GM19395 (cell line): Measurements from ENCODE around the gene UVRAG.
"Not testable (repeated sequence)": the region's sequence is repeated elsewhere in the genome, so short reads cannot be mapped to it uniquely, and the experiment has no call there.

Source experiments
- ATAC-seq: cut with Tn5 transposase; IDR thresholded peaks from one replicate; pipeline ENCODE4 v1.9.1; 2021; ENCODE audit warnings: mild to moderate bottlenecking, moderate library complexity; ENCODE audit not compliant: unreplicated experiment

Gene UVRAG

DNA sequence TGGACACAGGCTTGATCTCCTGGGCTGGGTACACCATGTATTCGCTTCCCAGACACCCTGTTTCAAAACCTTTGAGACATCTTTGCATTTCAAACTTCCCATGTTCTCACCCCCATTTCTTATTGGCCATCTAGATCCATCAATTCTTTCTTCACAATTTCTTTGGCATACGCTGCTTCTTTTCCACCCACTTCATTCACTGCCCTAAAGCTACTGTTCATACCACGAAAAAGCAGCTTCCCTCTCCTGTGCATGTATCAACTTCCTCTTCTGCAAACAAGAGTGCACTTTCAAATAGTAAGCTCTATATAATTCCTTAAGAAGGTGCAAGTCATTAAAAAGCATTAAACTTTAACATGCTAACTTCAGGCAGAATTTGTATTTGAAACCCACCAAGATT lies 21.4 kb downstream of the UVRAG start:
- no peak for ATAC-seq

DNA sequence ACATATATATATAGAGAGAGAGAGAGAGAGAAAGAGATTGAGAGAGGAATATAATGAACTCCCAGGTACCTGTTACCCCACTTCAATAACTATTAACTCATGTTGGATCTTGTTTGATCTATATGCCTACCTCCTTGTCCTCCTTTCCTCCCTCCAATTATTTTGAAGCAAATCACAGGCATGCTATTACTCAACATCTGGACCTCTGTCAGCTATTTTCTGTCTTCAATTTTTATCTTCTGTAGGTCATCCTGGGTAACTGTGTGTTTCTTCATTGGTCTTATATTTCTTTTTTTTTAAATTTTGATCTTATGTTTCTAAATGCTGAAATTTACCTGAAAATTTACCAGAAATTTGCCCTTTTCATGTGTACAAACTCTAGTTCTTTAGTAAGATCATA lies 24.8 kb downstream of the UVRAG start:
- ATAC-seq: no peak

DNA sequence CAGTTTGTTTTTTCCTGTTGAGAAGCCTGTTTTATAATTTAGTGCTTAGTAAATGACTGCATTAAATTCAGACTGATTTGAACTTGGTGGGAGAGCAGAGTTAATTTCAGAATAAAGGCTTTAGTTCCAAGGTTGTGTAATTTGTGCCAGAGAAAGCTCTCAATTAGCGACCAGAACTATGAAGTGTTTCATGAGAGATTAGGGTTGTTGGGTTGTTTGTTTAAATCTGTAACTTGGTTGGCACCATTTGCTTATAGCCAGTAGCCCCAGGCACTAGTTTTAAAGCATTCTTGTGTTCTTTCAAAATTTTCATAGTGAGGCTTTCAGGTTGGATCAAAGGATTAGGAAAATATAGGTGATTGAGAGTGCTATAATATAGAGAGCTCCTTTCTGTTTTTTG lies 25.5 kb downstream of the UVRAG start:
- ATAC-seq: no peak

DNA sequence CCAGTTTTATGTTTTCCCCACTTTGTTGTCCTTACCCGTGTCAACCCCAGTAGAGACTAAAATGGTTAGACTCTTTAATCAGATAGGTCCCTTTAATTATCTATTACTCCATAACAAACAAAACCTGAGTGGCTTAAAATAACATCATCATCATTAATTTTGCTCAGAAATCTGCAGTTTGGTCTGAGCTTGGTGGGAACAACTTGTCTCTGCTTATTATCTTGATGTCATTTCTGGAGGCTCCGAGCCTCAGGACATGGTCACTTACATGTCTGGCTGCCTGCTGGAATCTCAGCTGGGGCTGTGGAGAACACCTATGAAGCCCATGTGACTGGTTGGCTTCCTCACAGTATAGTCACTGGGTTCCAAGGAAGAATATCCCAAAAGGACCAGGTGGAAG lies 26.7 kb downstream of the UVRAG start:
- ATAC-seq: no peak

DNA sequence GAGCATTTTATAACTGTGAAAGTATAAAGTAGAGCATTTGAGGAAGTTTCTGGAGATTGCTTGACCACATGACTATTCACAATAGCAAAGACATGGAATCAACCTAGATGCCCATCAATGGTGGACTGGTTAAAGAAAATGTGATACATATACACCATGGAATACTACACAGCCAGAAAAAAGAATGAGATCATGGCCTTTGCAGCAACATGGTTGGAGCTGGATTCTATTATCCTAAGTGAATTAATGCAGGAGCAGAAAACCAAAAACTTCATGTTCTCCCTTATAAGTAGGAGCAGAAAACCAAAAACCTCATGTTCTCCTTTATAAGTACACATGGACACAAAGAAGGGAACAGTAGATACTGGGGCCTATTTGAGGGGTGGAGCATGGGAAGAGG lies 30.3 kb downstream of the UVRAG start:
- ATAC-seq: no peak

DNA sequence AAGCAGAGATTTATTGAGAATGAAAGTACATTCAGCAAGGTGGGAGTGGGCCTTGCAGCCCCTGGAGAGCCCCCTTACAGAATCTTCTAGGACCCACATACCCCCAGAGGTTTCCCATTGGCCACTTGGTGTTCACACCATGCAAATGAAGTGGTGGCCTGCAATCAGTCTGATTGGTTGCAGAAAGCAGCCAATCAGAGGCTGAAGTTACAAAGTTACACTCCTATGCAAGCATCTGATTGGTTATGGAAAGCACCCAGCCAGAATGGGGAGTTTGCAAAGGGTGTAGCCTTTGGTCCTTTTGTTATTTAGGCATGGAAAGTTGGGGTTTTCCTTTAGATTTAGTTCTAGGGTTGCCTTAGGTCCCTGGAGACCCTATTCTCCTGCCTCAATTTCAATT lies 34.9 kb downstream of the UVRAG start:
- no peak for ATAC-seq

DNA sequence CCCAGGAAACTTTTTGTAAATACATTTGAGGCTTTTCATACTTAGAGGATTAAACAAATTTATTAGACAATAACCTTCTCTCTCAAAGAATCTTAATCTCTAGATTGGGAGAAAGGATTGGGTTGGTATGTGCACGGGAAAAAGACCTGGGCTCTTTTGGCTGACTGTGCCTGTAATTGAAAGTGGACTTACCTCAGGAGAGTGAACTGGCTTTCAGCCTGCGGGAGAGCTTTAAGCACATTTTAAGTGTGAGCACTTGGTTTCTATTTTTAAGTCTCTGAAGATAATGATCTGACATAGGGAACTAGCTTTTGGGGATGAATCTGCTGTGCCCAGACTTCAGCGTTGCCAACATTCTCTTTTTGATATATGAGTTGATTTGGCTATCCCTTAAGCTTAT lies 35.8 kb downstream of the UVRAG start:
- ATAC-seq: no peak

DNA sequence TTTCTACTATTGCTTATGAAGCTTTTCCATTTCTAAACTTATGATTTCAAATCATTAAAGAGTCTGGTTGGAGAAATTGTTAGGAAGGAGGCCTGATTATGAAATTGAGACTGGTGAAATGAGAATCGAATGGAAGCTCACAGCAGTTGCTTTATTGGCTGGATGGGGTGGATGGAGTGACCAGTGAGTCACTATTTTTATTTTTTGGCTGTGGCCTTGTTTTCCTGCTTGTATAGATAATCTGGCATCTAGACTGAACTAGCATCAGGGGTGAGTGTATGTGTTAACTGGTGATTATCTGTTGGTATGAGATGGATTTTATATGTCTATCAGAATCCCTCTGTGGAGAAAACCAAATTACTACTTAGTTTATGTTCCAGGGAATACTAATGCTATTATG lies 36.2 kb downstream of the UVRAG start:
- no peak for ATAC-seq

DNA sequence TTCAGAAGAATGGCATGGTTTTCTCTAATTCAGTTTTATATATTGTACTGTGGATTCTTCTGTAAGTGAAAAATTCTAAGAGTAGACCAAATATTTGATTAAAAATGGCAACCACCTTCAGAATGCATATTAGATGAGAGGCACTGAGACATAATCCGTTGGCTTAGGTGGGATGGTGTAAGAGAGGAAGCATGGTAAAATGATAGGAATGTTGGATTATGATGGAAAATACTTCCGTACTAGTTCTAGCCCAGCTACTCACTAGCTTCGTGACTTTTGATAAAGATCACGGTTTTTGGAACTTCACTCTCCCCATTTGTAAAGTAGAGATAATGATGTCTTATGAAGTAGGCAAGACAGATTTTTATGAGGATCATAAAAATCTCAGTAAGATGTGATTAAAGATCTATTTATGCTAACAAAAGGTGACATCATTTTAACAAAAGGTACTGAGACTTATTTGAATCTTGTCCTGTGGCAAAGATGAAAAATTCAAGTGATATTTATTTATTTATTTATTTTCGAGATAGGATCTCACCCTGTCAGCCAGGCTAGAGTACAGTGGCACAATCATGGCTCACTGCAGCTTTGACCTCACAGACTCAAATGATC lies 37.5 kb downstream of the UVRAG start:
- ATAC-seq: no peak

DNA sequence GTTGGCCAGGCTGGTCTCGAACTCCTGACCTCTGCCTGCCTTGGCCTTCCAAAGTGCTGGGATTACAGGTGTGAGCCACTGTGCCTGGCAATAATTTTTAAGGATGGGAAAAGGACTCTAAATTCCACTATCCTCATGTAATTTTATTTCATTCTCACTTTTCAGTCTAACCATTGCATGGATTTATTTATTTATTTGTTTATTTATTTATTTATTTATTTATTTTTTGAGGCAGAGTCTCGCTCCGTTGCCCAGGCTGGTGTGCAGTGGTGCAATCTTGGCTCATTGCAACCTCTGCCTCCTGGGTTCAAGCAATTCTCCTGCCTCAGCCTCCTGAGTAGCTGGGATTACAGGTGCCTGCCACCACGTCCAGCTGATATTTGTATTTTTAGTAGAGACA lies 38.6 kb downstream of the UVRAG start:
- ATAC-seq: not testable (repeated sequence)

DNA sequence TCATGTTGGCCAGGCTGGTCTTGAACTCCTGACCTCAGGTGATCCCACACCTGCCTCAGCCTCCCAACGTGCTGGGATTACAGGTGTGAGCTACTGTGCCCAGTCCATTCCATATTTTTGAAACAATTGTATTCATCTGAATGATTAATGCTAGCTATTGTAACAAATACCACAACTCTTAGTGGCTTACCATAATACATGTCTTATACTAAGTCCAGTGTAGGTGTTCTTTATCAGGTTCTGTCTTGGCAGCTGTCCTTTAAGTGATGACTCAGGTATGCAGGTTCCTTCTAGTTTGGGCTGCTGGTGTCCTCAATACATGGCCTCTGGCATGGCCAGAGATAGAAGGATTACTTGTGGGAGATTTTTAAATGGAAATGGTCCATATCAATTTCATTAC lies 39.0 kb downstream of the UVRAG start:
- no peak for ATAC-seq

DNA sequence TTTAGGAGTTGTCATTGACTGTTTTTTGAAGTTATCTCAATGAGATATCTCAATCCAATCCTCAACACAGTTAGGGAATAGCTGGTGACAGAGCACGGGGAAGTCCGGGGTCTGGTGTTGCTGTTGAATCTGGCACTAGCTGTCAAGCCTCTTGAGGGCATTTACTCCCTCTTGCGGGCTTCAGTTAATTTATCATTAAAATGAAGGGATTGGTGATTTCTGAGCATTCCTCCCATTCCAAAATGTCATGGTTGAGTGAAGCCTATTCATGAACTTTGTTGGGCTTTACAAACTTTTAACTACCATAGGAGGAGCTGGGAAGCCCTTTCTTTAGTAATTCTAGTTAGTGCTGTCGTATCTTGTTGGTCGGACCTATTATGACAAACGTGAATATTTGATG lies 40.2 kb downstream of the UVRAG start:
- ATAC-seq: no peak

DNA sequence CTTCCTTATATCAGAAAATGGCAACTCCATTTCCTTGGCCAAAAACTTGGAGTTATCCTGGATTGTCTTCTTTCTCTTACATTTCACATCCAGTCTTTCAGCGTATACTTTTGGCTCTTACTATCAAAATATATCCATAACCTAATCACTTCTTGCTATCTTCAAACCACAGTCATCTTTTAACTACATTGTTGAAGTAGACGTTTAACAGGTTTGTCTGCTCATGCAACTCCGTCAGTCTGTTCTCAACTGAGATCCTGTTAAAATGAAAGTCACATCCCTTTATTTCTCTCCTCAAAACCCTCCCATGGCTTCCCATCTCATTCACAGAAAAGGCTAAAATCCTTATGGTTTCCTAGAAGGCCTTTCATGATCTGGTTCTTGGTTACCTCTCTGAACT lies 41.9 kb downstream of the UVRAG start:
- ATAC-seq: no peak

DNA sequence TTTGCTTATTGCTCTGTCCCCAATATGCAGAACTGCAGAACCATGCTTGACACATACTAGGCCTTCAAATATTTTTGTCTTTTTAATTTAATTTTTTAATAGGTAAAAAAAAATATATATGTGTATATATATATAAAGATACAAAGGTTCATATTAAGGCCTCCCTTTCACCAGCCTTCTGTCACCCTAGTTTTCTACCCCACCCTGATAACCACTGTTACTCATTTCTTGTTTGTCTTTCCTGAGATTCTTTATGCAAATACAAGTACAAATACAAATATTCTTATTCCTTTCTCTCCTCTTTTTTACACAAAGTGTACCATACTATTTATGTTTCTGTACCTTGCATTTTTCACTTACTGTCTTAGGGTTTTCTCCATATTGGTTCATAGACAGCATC lies 43.0 kb downstream of the UVRAG start:
- ATAC-seq: no peak

DNA sequence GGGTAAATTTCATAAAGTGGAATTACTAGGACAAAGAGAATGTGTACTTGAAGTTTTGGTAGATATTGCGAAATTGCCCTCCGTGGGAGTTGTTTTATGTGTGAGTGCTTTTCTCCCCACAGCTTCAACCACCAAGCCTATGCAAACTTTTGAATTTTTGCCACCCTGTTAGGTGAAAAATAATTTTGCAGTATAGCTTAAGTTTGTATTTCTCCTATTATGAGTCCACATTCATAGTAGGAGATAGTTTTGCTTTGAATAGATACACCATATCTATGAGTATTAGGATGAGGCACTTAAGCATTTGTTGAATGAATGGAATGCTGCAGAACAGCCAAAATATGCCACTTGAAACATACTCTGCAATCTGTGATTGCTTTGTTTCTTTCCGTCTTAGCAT lies 43.6 kb downstream of the UVRAG start:
- ATAC-seq: no peak

DNA sequence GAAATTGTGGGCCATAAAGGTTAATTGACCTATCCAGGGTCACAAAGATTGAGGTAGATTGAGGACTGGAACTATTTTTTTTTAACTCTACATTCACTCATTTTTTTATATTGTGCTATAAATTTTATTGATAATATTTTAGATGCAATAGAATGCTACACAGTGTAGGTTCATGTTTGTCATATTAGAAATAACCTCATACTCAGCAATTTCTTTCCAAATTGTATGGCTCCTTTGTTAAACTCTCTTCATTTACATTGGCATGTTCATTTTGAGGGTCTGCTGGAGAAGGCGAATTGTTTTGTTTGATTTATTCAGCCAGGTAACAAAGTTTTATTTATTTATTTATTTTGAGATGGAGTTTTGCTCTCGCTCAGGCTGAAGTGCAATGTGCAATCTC lies 44.6 kb downstream of the UVRAG start:
- no peak for ATAC-seq

DNA sequence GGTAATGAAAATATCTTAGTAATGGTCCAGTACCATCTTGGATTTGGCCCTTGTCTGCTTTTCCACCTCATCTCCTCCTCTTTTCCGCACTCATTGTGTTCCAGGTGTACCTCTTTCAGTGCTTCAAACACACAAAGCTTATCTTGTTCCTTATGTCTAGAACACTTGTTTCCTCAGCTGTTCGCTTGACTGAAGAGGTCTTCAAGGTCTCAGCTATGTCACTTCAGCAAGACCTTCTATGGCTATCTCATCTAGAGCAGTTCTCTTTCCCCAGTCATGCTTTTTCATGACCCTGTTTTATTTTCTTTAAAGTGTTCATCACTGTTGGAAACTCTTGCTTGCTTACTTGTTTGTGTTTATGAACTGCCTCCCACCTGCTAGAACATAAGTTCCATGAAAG lies 47.4 kb downstream of the UVRAG start:
- no peak for ATAC-seq

DNA sequence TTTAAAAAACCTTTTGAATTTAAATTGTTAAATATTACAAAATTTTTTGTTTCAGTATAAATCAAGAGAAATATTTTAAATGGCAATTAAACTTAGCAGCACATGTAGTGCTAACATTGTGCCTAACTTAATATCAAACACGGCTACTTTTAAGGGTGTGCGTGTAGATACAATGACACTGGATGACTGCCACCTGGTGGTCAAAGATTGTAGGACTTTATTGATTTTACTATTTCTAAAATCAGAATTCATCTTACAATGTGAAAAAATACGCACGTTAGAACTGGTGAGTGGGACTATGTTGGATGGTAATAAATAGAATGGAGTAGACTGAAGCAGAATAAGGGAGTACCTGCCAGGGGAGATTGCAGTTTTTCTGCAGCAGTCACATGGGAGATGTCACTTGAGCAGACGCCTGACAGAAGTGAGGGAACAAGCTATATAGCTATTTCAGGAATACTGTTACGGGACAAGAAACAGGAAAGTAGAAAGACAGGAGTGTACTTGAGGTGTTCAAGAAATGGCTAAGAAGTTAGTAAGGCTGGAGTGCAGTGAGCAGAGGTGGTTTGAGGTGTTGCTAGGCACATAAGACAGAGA lies 52.9 kb downstream of the UVRAG start:
- no peak for ATAC-seq

DNA sequence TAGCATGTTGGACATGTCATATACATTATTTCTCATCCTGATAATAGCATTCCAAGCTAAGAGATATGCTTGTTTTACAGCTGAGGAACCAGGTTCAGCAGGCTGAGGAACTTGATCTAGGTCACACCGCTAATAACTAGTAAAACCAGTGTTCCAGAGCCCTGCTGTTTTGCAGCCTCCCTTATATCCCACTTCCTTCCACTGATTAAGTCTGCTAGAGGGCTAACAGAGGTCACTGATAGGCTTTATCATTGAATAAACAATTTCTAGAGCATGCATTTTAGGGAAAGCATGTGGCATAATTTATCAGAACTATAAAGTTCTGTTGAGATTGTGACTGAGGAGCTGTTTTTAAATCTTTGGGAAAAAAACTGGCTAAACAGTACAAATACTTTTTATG lies 54.0 kb downstream of the UVRAG start:
- no peak for ATAC-seq

DNA sequence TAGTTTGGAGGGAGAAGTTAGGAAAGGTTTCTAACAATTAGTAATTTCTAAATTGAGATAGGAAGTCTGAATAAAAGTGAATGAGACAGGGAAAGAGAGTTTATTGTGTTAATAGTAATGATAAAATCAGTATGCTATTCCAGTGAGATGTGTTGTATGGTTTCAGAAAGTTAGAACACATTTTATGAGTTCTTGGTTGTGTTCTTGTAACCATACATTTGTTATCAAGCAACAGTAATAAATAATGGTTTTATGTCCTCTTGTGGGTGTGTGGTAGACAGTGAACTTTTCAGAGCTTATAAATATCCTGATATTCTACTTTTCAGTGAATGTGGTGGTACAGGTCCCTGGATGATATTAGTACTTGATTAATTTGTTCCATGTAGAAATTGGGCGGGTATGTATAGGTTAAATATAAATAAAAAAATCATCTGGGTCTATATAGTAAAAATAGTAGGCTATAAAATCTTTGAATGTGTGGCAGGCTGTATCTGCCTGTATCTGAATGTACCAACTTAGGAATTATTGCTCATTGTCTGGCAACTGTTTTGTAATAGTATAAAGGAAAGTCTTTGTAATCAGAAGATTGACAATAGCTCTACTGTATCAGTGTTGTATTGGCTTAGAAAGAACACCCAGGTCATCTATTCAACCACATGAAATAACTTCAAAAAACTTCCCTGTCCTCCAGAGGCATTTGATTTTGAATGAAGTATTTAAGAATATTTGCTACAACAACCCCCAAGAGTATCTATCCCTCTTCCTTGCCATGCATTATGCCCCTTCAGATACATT lies 54.8 kb downstream of the UVRAG start:
- ATAC-seq: no peak

DNA sequence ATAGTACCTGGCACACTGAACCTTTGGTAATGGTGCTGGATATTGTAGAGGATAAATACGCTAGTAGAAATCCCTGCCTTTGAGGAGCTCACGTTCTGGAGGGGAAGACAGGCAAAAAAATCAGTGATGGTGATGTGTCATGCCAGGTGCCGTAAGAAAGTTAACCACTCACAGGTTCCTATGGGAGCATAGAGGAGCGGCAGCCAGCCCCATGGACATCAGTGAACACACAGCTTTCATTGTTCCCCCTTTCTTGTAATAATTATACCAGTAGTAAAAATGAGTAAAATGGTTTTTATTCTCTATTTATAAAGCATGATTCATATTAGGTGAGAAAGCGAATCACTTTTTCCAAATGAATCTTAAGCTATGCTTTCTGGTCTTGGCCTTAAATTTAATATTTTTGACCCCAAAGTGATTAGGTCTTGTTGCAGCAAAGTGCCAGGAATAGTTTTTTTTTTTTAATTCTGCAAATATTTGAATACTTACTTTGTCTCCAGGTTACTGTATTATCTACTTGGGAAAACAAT lies 57.9 kb downstream of the UVRAG start:
- ATAC-seq: peak; percentile 28
